WTC11 (cell line): Measurements from ENCODE around the gene DHDH. TPM values are rescaled to one million over a fixed set of nuclear protein-coding genes. Genes with fewer than 3 reads are reported as not detected.

ENCODE experiments used
- ATAC-seq: fragments of 200-7000 bp; cut with Tn5 transposase; 2 replicates; pipeline ENCODE4 v1.10.0; 2021; ENCODE audit warnings: mild to moderate bottlenecking, moderate library complexity
- CTCF ChIA-PET: fragments of 300-600 bp; sonication (Branson Sonifier 250); formaldehyde crosslinking; loops from one replicate; lab custom pipeline; 2021; ENCODE audit warnings: antibody characterized with exemption; lab: Charles Lee
- POLR2A ChIA-PET: fragments of 350-600 bp; sonication (Branson Sonifier 250); formaldehyde crosslinking; loops from one replicate; lab custom pipeline; 2021; ENCODE audit warnings: antibody characterized with exemption; lab: Charles Lee
- DNase-seq: peaks from one replicate; pipeline ENCODE4 v3.0.0; 2021; ENCODE audit warnings: low spot score
- H3K27ac Mint-ChIP-seq: 2 replicates; pipeline ENCODE4 v1.8.0; 2021; ENCODE audit warnings: mixed read lengths
- H3K27me3 Mint-ChIP-seq: 2 replicates; pipeline ENCODE4 v1.8.0; 2021; ENCODE audit warnings: low read depth, mild to moderate bottlenecking, moderate library complexity, mixed read lengths
- H3K36me3 Mint-ChIP-seq: 2 replicates; pipeline ENCODE4 v1.8.0; 2021; ENCODE audit warnings: mixed read lengths
- H3K4me1 Mint-ChIP-seq: 2 replicates; pipeline ENCODE4 v1.8.0; 2022; ENCODE audit warnings: mixed read lengths
- H3K4me3 Mint-ChIP-seq: 2 replicates; pipeline ENCODE4 v1.8.0; 2021; ENCODE audit warnings: mild to moderate bottlenecking, moderate library complexity, mixed read lengths
- H3K9me3 Mint-ChIP-seq: 2 replicates; pipeline ENCODE4 v1.8.0; 2021; ENCODE audit warnings: mixed read lengths
- AFF4 ChIP-seq: sonication (generic); formaldehyde crosslinking; IDR thresholded peaks from 2 replicates; pipeline ENCODE4 v1.8.1; 2023; ENCODE audit warnings: mild to moderate bottlenecking, missing genetic modification reagents, borderline replicate concordance
- AR ChIP-seq: fragments of 250-450 bp; sonication (Bioruptor Pico); IDR thresholded peaks from 2 replicates; pipeline ENCODE4 v1.9.0; 2021; ENCODE audit warnings: mild to moderate bottlenecking
- ATF1 ChIP-seq: sonication (generic); formaldehyde crosslinking; IDR thresholded peaks from 2 replicates; pipeline ENCODE4 v1.8.1; 2023; ENCODE audit warnings: mild to moderate bottlenecking, moderate library complexity, missing genetic modification reagents
- ATF3 ChIP-seq: sonication (generic); formaldehyde crosslinking; conservative IDR thresholded peaks from 2 replicates; pipeline ENCODE4 v1.8.1; 2022; ENCODE audit warnings: mild to moderate bottlenecking, missing genetic modification reagents
- EMX1 ChIP-seq: fragments of 250-450 bp; sonication (Bioruptor Pico); IDR thresholded peaks from 2 replicates; pipeline ENCODE4 v1.8.0; 2021; ENCODE audit warnings: mild to moderate bottlenecking
- ERG ChIP-seq: fragments of 250-450 bp; sonication (Bioruptor Pico); IDR thresholded peaks from 2 replicates; pipeline ENCODE4 v1.8.0; 2021; ENCODE audit warnings: mild to moderate bottlenecking
- ETV6 ChIP-seq: sonication (generic); formaldehyde crosslinking; IDR thresholded peaks from 2 replicates; pipeline ENCODE4 v1.8.1; 2022; ENCODE audit warnings: mild to moderate bottlenecking, missing genetic modification reagents
- FOXK1 ChIP-seq: sonication (generic); formaldehyde crosslinking; IDR thresholded peaks from 2 replicates; pipeline ENCODE4 v1.8.0; 2022; ENCODE audit warnings: mild to moderate bottlenecking, moderate library complexity, missing genetic modification reagents
- GABPB1 ChIP-seq: sonication (generic); formaldehyde crosslinking; IDR thresholded peaks from 2 replicates; pipeline ENCODE4 v1.8.1; 2023; ENCODE audit warnings: mild to moderate bottlenecking, missing genetic modification reagents
- HMGA2 ChIP-seq: fragments of 250-450 bp; sonication (Bioruptor Pico); IDR thresholded peaks from 2 replicates; pipeline ENCODE4 v1.4.0; 2021; ENCODE audit warnings: mild to moderate bottlenecking, moderate library complexity
- MXD4 ChIP-seq: fragments of 250-450 bp; sonication (Bioruptor Pico); IDR thresholded peaks from 2 replicates; pipeline ENCODE4 v1.8.0; 2021; ENCODE audit warnings: mild to moderate bottlenecking, moderate library complexity, borderline replicate concordance
- MYBL2 ChIP-seq: sonication (generic); formaldehyde crosslinking; IDR thresholded peaks from 2 replicates; pipeline ENCODE4 v1.8.1; 2023; ENCODE audit warnings: mild to moderate bottlenecking, moderate library complexity, missing genetic modification reagents
- NFYB ChIP-seq: sonication (generic); formaldehyde crosslinking; conservative IDR thresholded peaks from 2 replicates; pipeline ENCODE4 v1.8.0; 2022; ENCODE audit warnings: low read depth, missing genetic modification reagents
- NR3C1 ChIP-seq: sonication (generic); formaldehyde crosslinking; conservative IDR thresholded peaks from 2 replicates; pipeline ENCODE4 v1.8.1; 2023; ENCODE audit warnings: low read depth, mild to moderate bottlenecking, missing genetic modification reagents
- RELA ChIP-seq: sonication (generic); formaldehyde crosslinking; IDR thresholded peaks from 2 replicates; pipeline ENCODE4 v1.8.1; 2022; ENCODE audit warnings: missing genetic modification reagents, mild to moderate bottlenecking, borderline replicate concordance
- SMAD3 ChIP-seq: sonication (generic); formaldehyde crosslinking; IDR thresholded peaks from 2 replicates; pipeline ENCODE4 v1.8.0; 2022; ENCODE audit warnings: missing genetic modification reagents, mild to moderate bottlenecking, borderline replicate concordance
- TEAD1 ChIP-seq: sonication (generic); formaldehyde crosslinking; IDR thresholded peaks from 2 replicates; pipeline ENCODE4 v1.8.0; 2022; ENCODE audit warnings: mild to moderate bottlenecking, missing genetic modification reagents
- TEAD4 ChIP-seq: sonication (generic); formaldehyde crosslinking; IDR thresholded peaks from 2 replicates; pipeline ENCODE4 v1.8.0; 2022; ENCODE audit warnings: mild to moderate bottlenecking, missing genetic modification reagents
- TP53 ChIP-seq: sonication (generic); formaldehyde crosslinking; IDR thresholded peaks from 2 replicates; pipeline ENCODE4 v1.8.1; 2023; ENCODE audit warnings: mild to moderate bottlenecking, missing genetic modification reagents
- USF1 ChIP-seq: sonication (generic); formaldehyde crosslinking; IDR thresholded peaks from 2 replicates; pipeline ENCODE4 v1.8.0; 2022; ENCODE audit warnings: mild to moderate bottlenecking, missing genetic modification reagents
- ZBTB21 ChIP-seq: sonication (generic); formaldehyde crosslinking; IDR thresholded peaks from 2 replicates; pipeline ENCODE4 v1.8.1; 2023; ENCODE audit warnings: mild to moderate bottlenecking, missing genetic modification reagents, borderline replicate concordance
- ZMAT4 ChIP-seq: fragments of 250-450 bp; sonication (Bioruptor Pico); IDR thresholded peaks from 2 replicates; pipeline ENCODE4 v1.9.0; 2021; ENCODE audit warnings: mild to moderate bottlenecking
- ZNF138 ChIP-seq: sonication (generic); formaldehyde crosslinking; conservative IDR thresholded peaks from 2 replicates; pipeline ENCODE4 v1.8.1; 2022; ENCODE audit warnings: mild to moderate bottlenecking, moderate library complexity, missing genetic modification reagents
- ZNF232 ChIP-seq: sonication (generic); formaldehyde crosslinking; IDR thresholded peaks from 2 replicates; pipeline ENCODE4 v1.8.0; 2022; ENCODE audit warnings: mild to moderate bottlenecking, missing genetic modification reagents
- total RNA-seq: library from RNA; stranded (reverse); gene quantifications from 3 replicates; pipeline ENCODE4 v1.2.3, GENCODE V29; 2021

DHDH gene
- total RNA-seq, 1 experiment from 2014 or later: 3.0 TPM

GRCh38 chr19:48966541-48967345 is 33.2 kb downstream of the DHDH start:
- Mint-ChIP-seq H3K4me1 (peaks cover 39% of the 10 kb centered on the region), H3K27ac (no peak overlapping the region), H3K9me3 (peaks cover 4% of the 10 kb centered on the region), H3K27me3 (no peaks in the 10 kb centered on the region), H3K4me3 (peak overlapping the region; percentile 99), H3K36me3 (peaks cover 45% of the 10 kb centered on the region)
- TF ChIP-seq FOXK1 (CRISPR knock-in tag) (no peak), TEAD1 (CRISPR knock-in tag) (no peak), TP53 (CRISPR knock-in tag) (no peak), ZBTB21 (no peak), ZMAT4 (CRISPR knock-in tag) (peak; percentile 60; the same call in 1 of the 2 replicates), ZNF232 (CRISPR knock-in tag) (no peak), TEAD4 (CRISPR knock-in tag) (no peak), MYBL2 (no peak), EMX1 (CRISPR knock-in tag) (0 out of 2 replicates have a peak, but pooled peaks have one; percentile 7), RELA (no peak), ATF3 (CRISPR knock-in tag) (no peak), USF1 (CRISPR knock-in tag) (no peak), ZNF138 (CRISPR knock-in tag) (no peak), NR3C1 (no peak), AR (CRISPR knock-in tag) (0 out of 2 replicates have a peak, but pooled peaks have one; percentile 41)
- DNase-seq (no peak), ATAC-seq (no peak)
- POLR2A ChIA-PET: interaction anchor here (1.3 to 1.5 kb wide), 2 partner anchors 12 to 27 kb away, joined by 3 to 4 read pairs; partner anchors contain the start of genes BAX and RUVBL2
- CTCF ChIA-PET: interaction anchor here (0.5 to 2.6 kb wide), 6 partner anchors 9 to 236 kb away, joined by 3 to 13 read pairs (median 6); partner anchors contain the start of genes GYS1 and RUVBL2

- H3K9me3 Mint-ChIP-seq: peaks cover 4% of the 10 kb centered on the region
- POLR2A ChIA-PET: interaction anchor here (1.3 to 1.5 kb wide), 2 partner anchors 13 to 26 kb away, joined by 3 to 4 read pairs; partner anchors contain the start of genes BAX and RUVBL2
- ATAC-seq: no peak
- no peaks in the 10 kb centered on the region for H3K27me3 Mint-ChIP-seq
- CTCF ChIA-PET: interaction anchor here (0.5 to 2.6 kb wide), 6 partner anchors 8 to 235 kb away, joined by 3 to 13 read pairs (median 6); partner anchors contain the start of genes GYS1 and RUVBL2
- DNase-seq: no peak
- peaks cover 45% of the 10 kb centered on the region for H3K36me3 Mint-ChIP-seq
- no peak overlapping the region for H3K27ac Mint-ChIP-seq
- peaks cover 35% of the 10 kb centered on the region for H3K4me1 Mint-ChIP-seq
- peak overlapping the region; percentile 99 for H3K4me3 Mint-ChIP-seq
- TF ChIP-seq ATF1 (CRISPR knock-in tag) (no peak), TEAD1 (CRISPR knock-in tag) (no peak), HMGA2 (CRISPR knock-in tag) (no peak), GABPB1 (CRISPR knock-in tag) (0 out of 2 replicates have a peak, but pooled peaks have one; percentile 7), ETV6 (CRISPR knock-in tag) (0 out of 2 replicates have a peak, but pooled peaks have one; percentile 14), SMAD3 (CRISPR knock-in tag) (no peak), NFYB (CRISPR knock-in tag) (no peak), ERG (CRISPR knock-in tag) (peak; percentile 65; the same call in 1 of the 2 replicates), AFF4 (CRISPR knock-in tag) (peak; percentile 53; the same call in 1 of the 2 replicates), MXD4 (CRISPR knock-in tag) (no peak)
Measured at GRCh38 chr19:48967346-48968178, 34.1 kb downstream of the DHDH start.
